SK-N-MC (cell line): Measurements from ENCODE around the gene CTAGE1.

Experiments used
- DNase-seq: peaks from one replicate; pipeline ENCODE4 v3.0.0-alpha.2; 2011; ENCODE audit warnings: low read depth, low spot score
- H3K27ac ChIP-seq: fragments of 200-600 bp; sonication (generic); 2 replicates; pipeline ENCODE4 v1.5.1; 2016; ENCODE audit warnings: mixed run types
- H3K36me3 ChIP-seq: fragments of 200-600 bp; sonication (generic); 2 replicates; pipeline ENCODE4 v1.6.1; 2017; ENCODE audit warnings: antibody characterized with exemption, low read length, mixed read lengths; ENCODE audit not compliant: insufficient read depth
- H3K4me3 ChIP-seq: fragments of 200-600 bp; sonication (generic); 2 replicates; pipeline ENCODE4 v1.5.1; 2016
- H3K9ac ChIP-seq: fragments of 200-600 bp; sonication (generic); 2 replicates; pipeline ENCODE4 v1.8.0; 2017; ENCODE audit warnings: mixed run types, mixed read lengths; ENCODE audit not compliant: insufficient read length
- H3K9me3 ChIP-seq: fragments of 200-600 bp; sonication (generic); 2 replicates; pipeline ENCODE4 v1.6.1; 2017; ENCODE audit warnings: low read depth, mild to moderate bottlenecking, antibody characterized with exemption, low read length, moderate library complexity, mixed read lengths
- EZH2 ChIP-seq: fragments of 200-600 bp; sonication (generic); IDR thresholded peaks from one replicate; pipeline ENCODE4 v1.6.1; 2017; ENCODE audit warnings: antibody characterized with exemption
- FOXP2 ChIP-seq: optimal IDR thresholded peaks from 2 replicates; pipeline ENCODE3; 2011; ENCODE audit warnings: mild to moderate bottlenecking, moderate library complexity; ENCODE audit not compliant: insufficient read depth; ENCODE audit errors: extremely low read length, control extremely low read depth
- POLR2AphosphoS5 ChIP-seq: IDR thresholded peaks from 2 replicates; pipeline ENCODE4 v1.6.1; 2012; ENCODE audit warnings: mild to moderate bottlenecking, low read depth, low read length, borderline replicate concordance

Gene CTAGE1

DNA sequence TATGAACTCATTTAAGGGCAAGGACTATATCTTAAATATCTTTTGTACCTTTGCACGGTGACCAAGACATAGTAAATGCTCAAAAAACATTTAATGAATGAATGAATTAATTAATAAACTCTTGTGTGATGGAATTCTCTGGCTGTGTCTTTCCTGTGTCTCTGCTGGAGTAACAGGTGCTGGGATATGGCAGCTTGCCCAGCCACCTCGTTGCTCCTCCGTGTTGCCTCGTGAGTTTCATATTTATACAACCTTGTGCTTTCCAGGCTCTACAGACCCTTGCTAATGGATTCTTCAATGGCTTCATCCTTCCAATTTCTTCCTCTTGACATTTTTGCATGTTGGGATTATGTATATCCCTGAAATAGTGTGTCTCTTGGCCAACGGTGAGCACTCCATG, 30.4 kb downstream of the CTAGE1 start:
- TF ChIP-seq POLR2AphosphoS5 (no peak), FOXP2 (no peak), EZH2 (no peak)
- no peaks in the 10 kb centered on the region for H3K36me3 ChIP-seq
- no peak overlapping the region for H3K27ac ChIP-seq
- no peak overlapping the region for H3K9ac ChIP-seq
- no peak for DNase-seq
- H3K4me3 ChIP-seq: no peak overlapping the region
- no peaks in the 10 kb centered on the region for H3K9me3 ChIP-seq

GRCh38 chr18:22385718-22386117, 32.0 kb downstream of the CTAGE1 start:
- Histone ChIP-seq H3K9ac (no peak overlapping the region), H3K27ac (no peak overlapping the region), H3K36me3 (no peaks in the 10 kb centered on the region), H3K4me3 (no peak overlapping the region), H3K9me3 (no peaks in the 10 kb centered on the region)
- TF ChIP-seq POLR2AphosphoS5 (no peak), EZH2 (no peak), FOXP2 (no peak)
- DNase-seq: no peak

DNA sequence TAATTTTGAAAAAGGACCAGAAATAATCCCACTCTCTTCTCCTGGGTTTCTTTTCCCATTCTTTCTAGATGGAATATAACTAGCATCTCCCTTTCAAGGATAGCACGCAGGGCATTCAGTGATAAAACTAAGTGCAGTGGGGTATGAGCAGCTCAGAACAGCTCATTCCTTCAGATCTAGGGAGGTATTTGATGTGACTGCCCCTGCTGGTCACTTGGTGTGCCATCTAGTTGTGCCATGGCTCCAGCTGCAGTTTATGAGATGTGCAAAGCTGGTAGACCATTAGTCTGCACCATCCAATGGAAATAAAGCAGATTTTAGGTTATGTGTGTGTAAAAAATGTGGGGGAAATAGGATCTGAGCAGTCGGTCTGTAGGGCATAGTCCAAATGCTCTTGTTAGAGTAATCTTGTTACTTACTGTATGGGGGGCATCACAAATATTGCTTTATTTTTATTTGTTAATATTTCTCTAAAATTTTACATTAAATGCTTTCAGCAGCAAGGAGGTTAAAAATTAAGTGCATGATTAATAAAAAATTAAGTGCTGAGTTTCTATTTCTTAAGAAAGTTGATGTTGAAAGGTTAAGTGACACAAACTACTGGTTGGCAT, 38.9 kb downstream of the CTAGE1 start:
- H3K9ac ChIP-seq: no peak overlapping the region
- no peaks in the 10 kb centered on the region for H3K36me3 ChIP-seq
- no peak for DNase-seq
- H3K27ac ChIP-seq: no peak overlapping the region
- no peak for TF ChIP-seq FOXP2
- no peak for TF ChIP-seq EZH2
- no peak for TF ChIP-seq POLR2AphosphoS5
- H3K9me3 ChIP-seq: no peaks in the 10 kb centered on the region
- no peak overlapping the region for H3K4me3 ChIP-seq

GRCh38 chr18:22377769-22378168, 39.9 kb downstream of the CTAGE1 start:
- TF ChIP-seq EZH2 (no peak), FOXP2 (no peak), POLR2AphosphoS5 (no peak)
- Histone ChIP-seq H3K9ac (no peak overlapping the region), H3K9me3 (no peaks in the 10 kb centered on the region), H3K36me3 (no peaks in the 10 kb centered on the region), H3K4me3 (no peak overlapping the region), H3K27ac (no peak overlapping the region)
- no peak for DNase-seq

GRCh38 chr18:22370414-22370813, 47.3 kb downstream of the CTAGE1 start:
- Histone ChIP-seq H3K27ac (no peak overlapping the region), H3K4me3 (no peak overlapping the region), H3K9ac (no peak overlapping the region), H3K9me3 (no peaks in the 10 kb centered on the region), H3K36me3 (no peaks in the 10 kb centered on the region)
- no peak for DNase-seq
- TF ChIP-seq FOXP2 (no peak), POLR2AphosphoS5 (no peak), EZH2 (no peak)

DNA sequence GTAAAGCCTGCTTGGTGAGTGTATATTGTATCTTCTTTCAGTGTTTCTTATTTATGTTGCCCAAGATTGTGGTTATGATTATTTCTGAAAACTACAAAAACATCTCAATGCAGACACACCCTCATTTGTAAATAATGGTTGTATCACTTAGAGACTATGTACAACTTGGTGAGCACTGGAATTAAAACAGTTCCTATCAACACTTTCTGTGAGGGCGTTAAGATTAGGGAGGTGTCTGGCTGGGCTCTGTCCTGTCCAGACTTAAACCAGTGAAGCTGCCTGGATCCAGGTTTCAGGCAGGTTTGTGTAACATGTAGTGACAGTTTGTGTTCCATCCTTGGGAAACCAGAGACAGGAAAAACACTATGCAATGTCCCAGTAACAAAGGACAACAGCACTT, 49.7 kb downstream of the CTAGE1 start:
- Histone ChIP-seq H3K27ac (no peak overlapping the region), H3K36me3 (no peaks in the 10 kb centered on the region), H3K4me3 (no peak overlapping the region), H3K9ac (no peak overlapping the region), H3K9me3 (no peaks in the 10 kb centered on the region)
- no peak for TF ChIP-seq EZH2
- TF ChIP-seq FOXP2: no peak
- no peak for TF ChIP-seq POLR2AphosphoS5
- no peak for DNase-seq

DNA sequence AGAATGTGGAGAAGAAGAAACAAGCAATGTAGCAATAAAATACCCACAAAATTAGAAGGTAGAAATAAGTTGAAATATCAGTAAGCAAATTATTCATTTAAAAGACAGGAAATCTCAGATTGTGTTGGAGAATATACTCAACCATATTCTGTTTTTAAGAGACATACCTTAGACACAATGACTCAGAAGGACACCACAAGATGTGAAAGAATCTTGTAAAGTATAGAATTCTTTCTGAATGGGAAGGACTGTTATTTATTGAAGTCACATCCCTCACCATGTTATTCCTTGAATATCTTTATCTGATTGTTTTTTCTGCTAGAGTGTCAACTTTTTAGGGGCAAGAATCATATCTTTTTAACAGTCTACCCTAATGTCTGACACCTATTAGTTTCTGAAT, 50.4 kb downstream of the CTAGE1 start:
- Histone ChIP-seq H3K4me3 (no peak overlapping the region), H3K9me3 (no peaks in the 10 kb centered on the region), H3K27ac (no peak overlapping the region), H3K9ac (no peak overlapping the region), H3K36me3 (no peaks in the 10 kb centered on the region)
- no peak for TF ChIP-seq EZH2
- TF ChIP-seq POLR2AphosphoS5: no peak
- no peak for TF ChIP-seq FOXP2
- no peak for DNase-seq

- Histone ChIP-seq H3K4me3 (no peak overlapping the region), H3K9me3 (no peaks in the 10 kb centered on the region), H3K9ac (no peak overlapping the region), H3K36me3 (no peaks in the 10 kb centered on the region), H3K27ac (no peak overlapping the region)
- DNase-seq: no peak
- TF ChIP-seq FOXP2 (no peak), POLR2AphosphoS5 (no peak), EZH2 (no peak)
Measured at GRCh38 chr18:22363867-22364463, 53.8 kb downstream of the CTAGE1 start.
